Activated CD4-positive, alpha-beta T cell treated with anti-CD3 and anti-CD28 coated beads, Interleukin-2, amount 10 ng/mL, durations not matched to agents 24 days and 14 days (primary cell): Measurements from ENCODE around the gene SLAIN1. TPM values are rescaled to one million over a fixed set of nuclear protein-coding genes. Genes with fewer than 3 reads are reported as not detected.
"Not testable (repeated sequence)": the region's sequence is repeated elsewhere in the genome, so short reads cannot be mapped to it uniquely, and the experiment has no call there.

ENCODE experiments used
- DNase-seq: peaks from one replicate; pipeline ENCODE4 v3.0.0; 2022
- H3K27ac Mint-ChIP-seq: one replicate; pipeline ENCODE4 v1.8.0; 2022; ENCODE audit warnings: mild to moderate bottlenecking, mixed read lengths
- H3K27me3 Mint-ChIP-seq: one replicate; pipeline ENCODE4 v1.8.0; 2022; ENCODE audit warnings: mixed read lengths
- H3K36me3 Mint-ChIP-seq: one replicate; pipeline ENCODE4 v1.8.0; 2022; ENCODE audit warnings: low read depth, mild to moderate bottlenecking, mixed read lengths
- H3K4me1 Mint-ChIP-seq: one replicate; pipeline ENCODE4 v1.8.0; 2021; ENCODE audit warnings: mixed read lengths
- H3K4me3 Mint-ChIP-seq: one replicate; pipeline ENCODE4 v1.8.0; 2022; ENCODE audit warnings: mild to moderate bottlenecking, moderate library complexity, mixed read lengths
- H3K9me3 Mint-ChIP-seq: one replicate; pipeline ENCODE4 v1.8.0; 2021; ENCODE audit warnings: mixed read lengths
- intact Hi-C: fragments of 100-400 bp; cut with micrococcal nuclease; formaldehyde crosslinking; loops from one replicate; pipeline ENCODE4 v1.15.1; 2023
- total RNA-seq: library from RNA; stranded (reverse); gene quantifications from 2 replicates; pipeline ENCODE4 v1.2.3, GENCODE V29; 2022

The SLAIN1 gene
- 28.7 and 29.1 TPM in 2 replicates for total RNA-seq

GRCh38 chr13:77697217-77698103, at the start of gene SLAIN1:
Gene SLAIN1 (plus strand): TSS chr13:77697687. CDS start chr13:77697914, 227 bp downstream.
- intact Hi-C loops, result loop anchor here (1.0 to 5.0 kb wide), 4 partner anchors 54 to 810 kb away; partner anchors contain the start of genes FBXL3 and KCTD12
- Mint-ChIP-seq H3K4me1 (peaks cover 31% of the 10 kb centered on the region), H3K36me3 (peaks cover 7% of the 10 kb centered on the region), H3K4me3 (peak within 1 kb of the TSS; percentile 99), H3K27me3 (peaks cover 35% of the 10 kb centered on the region), H3K9me3 (no peaks in the 10 kb centered on the region), H3K27ac (peak within 1 kb of the TSS; percentile 68)
- peak; percentile 94 for DNase-seq

GRCh38 chr13:77650409-77650808, 47.1 kb upstream of the SLAIN1 start:
- Mint-ChIP-seq H3K27ac (no peak overlapping the region), H3K9me3 (no peaks in the 10 kb centered on the region), H3K4me3 (no peak overlapping the region), H3K36me3 (no peaks in the 10 kb centered on the region), H3K4me1 (no peaks in the 10 kb centered on the region), H3K27me3 (peaks cover 3% of the 10 kb centered on the region)
- no peak for DNase-seq
- intact Hi-C loops, result no loop called here

- no peak for DNase-seq
- Mint-ChIP-seq H3K36me3 (no peaks in the 10 kb centered on the region), H3K9me3 (no peaks in the 10 kb centered on the region), H3K4me3 (no peak overlapping the region), H3K4me1 (no peaks in the 10 kb centered on the region), H3K27ac (no peak overlapping the region), H3K27me3 (peaks cover 6% of the 10 kb centered on the region)
- intact Hi-C loops, result no loop called here
These were observed 44.2 kb upstream of the SLAIN1 start for GRCh38 chr13:77653301-77653700.

- H3K27ac Mint-ChIP-seq, intact Hi-C loops, H3K27me3 Mint-ChIP-seq, H3K4me1 Mint-ChIP-seq, H3K9me3 Mint-ChIP-seq, H3K4me3 Mint-ChIP-seq, DNase-seq, H3K36me3 Mint-ChIP-seq: not testable (repeated sequence)
These were observed 37.5 kb upstream of the SLAIN1 start for GRCh38 chr13:77660016-77660415.

GRCh38 chr13:77660841-77661250, 36.6 kb upstream of the SLAIN1 start:
- intact Hi-C loops, result no loop called here
- no peak overlapping the region for H3K4me3 Mint-ChIP-seq
- H3K9me3 Mint-ChIP-seq, result no peaks in the 10 kb centered on the region
- H3K36me3 Mint-ChIP-seq, result no peaks in the 10 kb centered on the region
- no peak overlapping the region for H3K27ac Mint-ChIP-seq
- no peaks in the 10 kb centered on the region for H3K27me3 Mint-ChIP-seq
- no peak for DNase-seq
- no peaks in the 10 kb centered on the region for H3K4me1 Mint-ChIP-seq

- H3K27me3 Mint-ChIP-seq, H3K4me3 Mint-ChIP-seq, intact Hi-C loops, H3K9me3 Mint-ChIP-seq, DNase-seq, H3K36me3 Mint-ChIP-seq, H3K27ac Mint-ChIP-seq, H3K4me1 Mint-ChIP-seq: not testable (repeated sequence)
These were observed 35.2 kb upstream of the SLAIN1 start for GRCh38 chr13:77662301-77662700.

- intact Hi-C loops, H3K9me3 Mint-ChIP-seq, DNase-seq, H3K36me3 Mint-ChIP-seq, H3K27me3 Mint-ChIP-seq, H3K27ac Mint-ChIP-seq, H3K4me3 Mint-ChIP-seq, H3K4me1 Mint-ChIP-seq: not testable (repeated sequence)
These were observed 34.7 kb upstream of the SLAIN1 start for GRCh38 chr13:77662831-77663230.

GRCh38 chr13:77674852-77675251, 22.6 kb upstream of the SLAIN1 start:
- Mint-ChIP-seq H3K36me3 (no peaks in the 10 kb centered on the region), H3K4me3 (no peak overlapping the region), H3K27ac (no peak overlapping the region), H3K27me3 (peaks cover 33% of the 10 kb centered on the region), H3K9me3 (peaks cover 21% of the 10 kb centered on the region), H3K4me1 (peaks cover 3% of the 10 kb centered on the region)
- intact Hi-C loops, result no loop called here
- no peak for DNase-seq

- intact Hi-C loops, result no loop called here
These were observed 18.7 kb upstream of the SLAIN1 start for GRCh38 chr13:77678691-77679235.

GRCh38 chr13:77687799-77688198, 9.7 kb upstream of the SLAIN1 start:
- H3K36me3 Mint-ChIP-seq, result no peaks in the 10 kb centered on the region
- H3K27me3 Mint-ChIP-seq, result peaks cover 33% of the 10 kb centered on the region
- intact Hi-C loops, result no loop called here
- H3K4me3 Mint-ChIP-seq, result no peak overlapping the region
- H3K9me3 Mint-ChIP-seq, result peaks cover 4% of the 10 kb centered on the region
- H3K27ac Mint-ChIP-seq, result no peak overlapping the region
- no peaks in the 10 kb centered on the region for H3K4me1 Mint-ChIP-seq
- no peak for DNase-seq

More at GRCh38 chr13:77678691-77679235, 18.7 kb upstream of the SLAIN1 start:
- no peaks in the 10 kb centered on the region for H3K4me1 Mint-ChIP-seq
- H3K27me3 Mint-ChIP-seq, result peaks cover 26% of the 10 kb centered on the region
- no peak overlapping the region for H3K27ac Mint-ChIP-seq
- no peak for DNase-seq
- H3K9me3 Mint-ChIP-seq, result peaks cover 10% of the 10 kb centered on the region
- H3K4me3 Mint-ChIP-seq, result no peak overlapping the region
- H3K36me3 Mint-ChIP-seq, result no peaks in the 10 kb centered on the region

- Mint-ChIP-seq H3K27ac (no peak overlapping the region), H3K4me3 (no peak overlapping the region), H3K4me1 (peaks cover 13% of the 10 kb centered on the region), H3K9me3 (peaks cover 4% of the 10 kb centered on the region), H3K36me3 (no peaks in the 10 kb centered on the region), H3K27me3 (peaks cover 59% of the 10 kb centered on the region)
- no peak for DNase-seq
- intact Hi-C loops, result no loop called here
These were observed 5.6 kb upstream of the SLAIN1 start for GRCh38 chr13:77691871-77692270.

- intact Hi-C loops, result no loop called here
- Mint-ChIP-seq H3K36me3 (no peaks in the 10 kb centered on the region), H3K27me3 (peaks cover 52% of the 10 kb centered on the region), H3K27ac (no peak overlapping the region), H3K4me1 (peaks cover 16% of the 10 kb centered on the region), H3K4me3 (no peak overlapping the region), H3K9me3 (no peaks in the 10 kb centered on the region)
- no peak for DNase-seq
These were observed 4.6 kb upstream of the SLAIN1 start for GRCh38 chr13:77692746-77693448.

- Mint-ChIP-seq H3K4me1 (peaks cover 16% of the 10 kb centered on the region), H3K9me3 (no peaks in the 10 kb centered on the region), H3K4me3 (no peak overlapping the region), H3K27me3 (peaks cover 50% of the 10 kb centered on the region), H3K27ac (no peak overlapping the region), H3K36me3 (no peaks in the 10 kb centered on the region)
- intact Hi-C loops, result no loop called here
- no peak for DNase-seq
These were observed 4.0 kb upstream of the SLAIN1 start for GRCh38 chr13:77693449-77693940.
